ENCODE data around the gene LMF1.
"Not testable (repeated sequence)": the region's sequence is repeated elsewhere in the genome, so short reads cannot be mapped to it uniquely, and the experiment has no call there.

Gene LMF1

DNA sequence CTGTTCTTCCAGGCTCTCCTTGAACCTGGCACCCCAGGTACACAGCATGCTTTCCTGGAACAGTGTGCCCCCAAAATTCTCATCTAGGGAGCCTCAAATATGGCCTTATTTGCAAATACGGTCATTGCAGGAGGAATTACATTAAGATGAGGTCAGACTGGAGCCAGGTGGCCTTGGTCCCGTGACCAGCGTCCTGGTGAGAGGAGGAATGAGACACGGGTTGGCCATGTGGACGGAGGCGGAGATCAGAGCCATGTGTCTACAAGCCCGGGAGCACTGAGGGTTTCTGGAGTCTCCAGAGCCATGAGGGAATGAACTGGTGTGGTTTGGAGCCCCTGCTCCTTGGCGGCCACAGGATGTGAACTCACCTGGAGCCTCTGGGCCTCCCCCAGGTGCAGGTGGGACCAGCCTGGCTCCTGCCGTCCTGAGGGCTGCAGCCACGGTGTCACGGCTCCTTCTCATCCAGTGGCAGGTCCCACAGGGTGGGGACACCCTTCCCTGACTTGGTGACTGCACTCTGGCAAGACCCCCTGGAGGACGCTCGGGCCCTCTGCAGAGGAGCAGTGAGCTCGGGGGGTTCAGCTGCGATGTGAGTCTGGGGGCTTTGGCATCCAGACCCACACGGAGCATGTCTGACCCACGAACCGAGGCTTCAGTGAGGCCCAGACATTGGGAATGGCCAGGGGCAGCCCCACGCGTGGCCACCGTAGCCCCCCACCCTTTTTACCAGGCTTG, 148.4 kb downstream of the LMF1 start:
- H3K4me3 ChIP-seq (ENCODE audit: low read depth, low read length): no peak overlapping the region
- CTCF ChIA-PET: no interaction called here
- DNase-seq (ENCODE audit: low read depth, low spot score): no peak
- POLR2A ChIA-PET: no interaction called here
- TF ChIP-seq, protein P1, sequence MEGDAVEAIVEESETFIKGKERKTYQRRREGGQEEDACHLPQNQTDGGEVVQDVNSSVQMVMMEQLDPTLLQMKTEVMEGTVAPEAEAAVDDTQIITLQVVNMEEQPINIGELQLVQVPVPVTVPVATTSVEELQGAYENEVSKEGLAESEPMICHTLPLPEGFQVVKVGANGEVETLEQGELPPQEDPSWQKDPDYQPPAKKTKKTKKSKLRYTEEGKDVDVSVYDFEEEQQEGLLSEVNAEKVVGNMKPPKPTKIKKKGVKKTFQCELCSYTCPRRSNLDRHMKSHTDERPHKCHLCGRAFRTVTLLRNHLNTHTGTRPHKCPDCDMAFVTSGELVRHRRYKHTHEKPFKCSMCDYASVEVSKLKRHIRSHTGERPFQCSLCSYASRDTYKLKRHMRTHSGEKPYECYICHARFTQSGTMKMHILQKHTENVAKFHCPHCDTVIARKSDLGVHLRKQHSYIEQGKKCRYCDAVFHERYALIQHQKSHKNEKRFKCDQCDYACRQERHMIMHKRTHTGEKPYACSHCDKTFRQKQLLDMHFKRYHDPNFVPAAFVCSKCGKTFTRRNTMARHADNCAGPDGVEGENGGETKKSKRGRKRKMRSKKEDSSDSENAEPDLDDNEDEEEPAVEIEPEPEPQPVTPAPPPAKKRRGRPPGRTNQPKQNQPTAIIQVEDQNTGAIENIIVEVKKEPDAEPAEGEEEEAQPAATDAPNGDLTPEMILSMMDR (IDR thresholded peaks at IDR 0.05; ENCODE audit: insufficient read depth, low read length, missing control alignments): no peak

DNA sequence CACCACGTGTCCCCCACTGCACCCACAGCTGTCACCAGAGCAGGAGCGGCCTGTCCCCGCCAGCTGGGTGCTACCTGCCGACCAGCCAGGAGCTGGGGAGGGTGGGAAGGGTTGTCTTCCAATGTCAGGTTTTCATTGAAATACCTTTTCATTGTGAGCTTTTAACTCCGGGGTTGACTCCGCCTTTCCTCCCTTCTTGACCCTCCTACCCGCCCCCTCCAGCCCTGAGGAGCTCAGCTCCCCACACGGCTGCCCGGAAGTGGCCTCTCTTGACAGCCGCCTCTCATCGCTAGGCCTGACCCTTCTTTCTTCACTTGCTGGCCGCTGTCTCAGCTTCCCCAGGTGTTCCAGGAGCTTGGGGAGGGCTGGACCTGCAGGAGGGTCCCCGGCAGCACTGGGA, 149.0 kb downstream of the LMF1 start:
- POLR2A ChIA-PET: no interaction called here
- no peak for DNase-seq (ENCODE audit: low read depth, low spot score)
- TF ChIP-seq, protein P1 (IDR thresholded peaks at IDR 0.05; ENCODE audit: insufficient read depth, low read length, missing control alignments): no peak
- H3K4me3 ChIP-seq (ENCODE audit: low read depth, low read length): no peak overlapping the region
- CTCF ChIA-PET: no interaction called here

DNA sequence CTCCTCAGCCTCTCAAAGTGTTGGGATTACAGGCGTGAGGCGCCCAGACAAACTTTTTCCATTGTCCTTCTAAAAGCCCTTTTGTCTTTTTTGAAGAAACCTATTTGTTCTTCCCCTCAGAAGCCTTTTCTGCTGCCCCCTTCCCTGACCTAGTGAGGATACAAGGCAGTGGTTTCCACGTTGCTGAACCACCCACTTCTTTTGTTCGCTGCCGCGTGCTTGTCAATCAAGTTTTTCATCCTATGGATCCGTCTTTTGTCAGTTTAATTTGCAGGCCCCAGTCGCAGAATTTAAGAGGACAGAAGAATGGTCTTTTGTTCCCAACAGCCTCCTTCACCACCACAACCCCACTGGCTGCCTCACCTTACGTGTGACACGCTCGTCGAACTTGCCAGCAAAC, 150.0 kb downstream of the LMF1 start:
- ChIA-PET CTCF (interaction anchor here (0.6 kb wide), 1 partner anchor 291 kb away, joined by 3 read pairs; no protein-coding TSS in a partner anchor), POLR2A (no interaction called here)
- DNase-seq (ENCODE audit: low read depth, low spot score): no peak
- TF ChIP-seq, protein P1 (IDR thresholded peaks at IDR 0.05; ENCODE audit: insufficient read depth, low read length, missing control alignments): no peak
- H3K4me3 ChIP-seq (ENCODE audit: low read depth, low read length): no peak overlapping the region

DNA sequence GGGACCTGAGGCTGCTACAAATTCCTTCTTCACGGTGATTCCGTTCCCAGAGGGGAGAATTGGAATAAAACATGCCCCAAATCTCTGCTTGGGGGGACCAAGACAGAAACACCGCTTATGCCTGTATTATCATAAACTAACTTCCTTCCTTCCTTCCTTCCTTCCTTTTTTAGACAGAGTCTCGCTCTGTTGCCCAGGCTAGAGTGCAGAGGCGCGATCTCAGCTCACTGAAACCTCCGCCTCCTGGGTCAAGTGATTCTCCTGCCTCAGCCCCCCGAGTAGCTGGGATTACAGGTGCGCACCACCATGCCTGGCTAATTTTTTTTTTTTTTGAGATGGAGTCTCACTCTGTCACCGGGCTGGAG, 150.8 kb downstream of the LMF1 start:
- POLR2A ChIA-PET; H3K4me3 ChIP-seq (ENCODE audit: low read depth, low read length); DNase-seq (ENCODE audit: low read depth, low spot score): not testable (repeated sequence)
- CTCF ChIA-PET: interaction anchor here (0.6 kb wide), 1 partner anchor 292 kb away, joined by 3 read pairs; no protein-coding TSS in a partner anchor

DNA sequence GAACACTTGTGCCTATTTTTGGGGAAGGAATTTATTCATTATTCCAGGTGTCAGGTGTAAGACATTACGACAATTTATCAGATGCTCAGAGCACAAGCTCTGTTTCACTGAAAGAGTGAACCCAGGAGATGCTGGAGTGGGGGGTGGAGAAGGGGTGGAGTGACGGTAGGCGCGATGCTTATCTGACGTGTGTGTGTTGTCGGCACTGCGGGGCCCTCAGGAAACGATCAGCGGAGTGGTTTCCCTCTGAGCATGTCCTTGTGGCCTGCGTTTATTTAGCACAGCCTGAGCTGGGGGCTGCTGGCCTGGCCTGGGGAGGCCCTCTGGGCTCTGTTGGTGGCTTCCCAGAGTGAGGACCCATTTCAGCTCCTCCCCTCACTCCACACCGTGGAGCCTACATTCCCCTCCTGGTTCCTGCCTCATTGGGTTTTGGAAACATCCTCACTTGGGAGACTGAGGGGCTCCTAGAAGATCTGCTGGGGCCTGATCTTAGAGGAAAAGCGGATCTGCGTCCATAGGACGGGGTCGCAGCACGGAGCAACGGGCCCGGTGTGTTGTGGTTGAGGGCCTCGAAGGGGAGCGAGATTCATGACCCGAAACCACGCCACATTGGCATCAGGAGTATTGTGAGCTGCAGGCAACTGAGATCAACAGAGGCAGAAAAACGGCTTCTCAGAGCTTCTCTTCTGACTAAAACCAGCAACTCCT, 151.3 kb downstream of the LMF1 start:
- CTCF ChIA-PET: no interaction called here
- no peak overlapping the region for H3K4me3 ChIP-seq (ENCODE audit: low read depth, low read length)
- POLR2A ChIA-PET: no interaction called here

DNA sequence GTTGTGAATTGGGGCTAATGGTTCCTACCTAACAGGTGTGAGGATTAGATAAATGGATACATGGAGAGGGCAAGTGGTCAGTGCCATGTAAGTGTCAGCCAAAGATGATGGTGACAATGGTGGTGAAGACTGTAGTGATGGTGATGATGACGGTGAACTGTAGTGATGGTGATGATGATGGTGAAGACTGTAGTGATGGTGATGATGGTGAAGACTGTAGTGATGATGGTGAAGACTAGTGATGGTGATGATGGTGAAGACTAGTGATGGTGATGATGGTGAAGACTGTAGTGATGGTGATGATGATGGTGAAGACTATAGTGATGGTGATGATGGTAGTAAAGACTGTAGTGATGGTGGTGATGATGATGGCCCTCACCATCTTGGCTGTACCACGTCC, 152.2 kb downstream of the LMF1 start:
- ChIA-PET CTCF (no interaction called here), POLR2A (no interaction called here)

More for the DNA sequence above, 151.3 kb downstream of the LMF1 start:
- DNase-seq (ENCODE audit: low read depth, low spot score): no peak
- TF ChIP-seq, protein P1 (IDR thresholded peaks at IDR 0.05; ENCODE audit: insufficient read depth, low read length, missing control alignments): no peak

More for the DNA sequence above, 152.2 kb downstream of the LMF1 start:
- DNase-seq (ENCODE audit: low read depth, low spot score): no peak
- no peak overlapping the region for H3K4me3 ChIP-seq (ENCODE audit: low read depth, low read length)
- TF ChIP-seq, protein P1 (IDR thresholded peaks at IDR 0.05; ENCODE audit: insufficient read depth, low read length, missing control alignments): no peak
